GM21717 (cell line): ENCODE measurements around the gene ELMOD3.
"Not testable (repeated sequence)": the region's sequence is repeated elsewhere in the genome, so short reads cannot be mapped to it uniquely, and the experiment has no call there.

Experiments
- ATAC-seq: cut with Tn5 transposase; IDR thresholded peaks from one replicate; pipeline ENCODE4 v1.9.1; 2021; ENCODE audit warnings: mild to moderate bottlenecking, moderate library complexity; ENCODE audit not compliant: unreplicated experiment

ELMOD3 gene

DNA sequence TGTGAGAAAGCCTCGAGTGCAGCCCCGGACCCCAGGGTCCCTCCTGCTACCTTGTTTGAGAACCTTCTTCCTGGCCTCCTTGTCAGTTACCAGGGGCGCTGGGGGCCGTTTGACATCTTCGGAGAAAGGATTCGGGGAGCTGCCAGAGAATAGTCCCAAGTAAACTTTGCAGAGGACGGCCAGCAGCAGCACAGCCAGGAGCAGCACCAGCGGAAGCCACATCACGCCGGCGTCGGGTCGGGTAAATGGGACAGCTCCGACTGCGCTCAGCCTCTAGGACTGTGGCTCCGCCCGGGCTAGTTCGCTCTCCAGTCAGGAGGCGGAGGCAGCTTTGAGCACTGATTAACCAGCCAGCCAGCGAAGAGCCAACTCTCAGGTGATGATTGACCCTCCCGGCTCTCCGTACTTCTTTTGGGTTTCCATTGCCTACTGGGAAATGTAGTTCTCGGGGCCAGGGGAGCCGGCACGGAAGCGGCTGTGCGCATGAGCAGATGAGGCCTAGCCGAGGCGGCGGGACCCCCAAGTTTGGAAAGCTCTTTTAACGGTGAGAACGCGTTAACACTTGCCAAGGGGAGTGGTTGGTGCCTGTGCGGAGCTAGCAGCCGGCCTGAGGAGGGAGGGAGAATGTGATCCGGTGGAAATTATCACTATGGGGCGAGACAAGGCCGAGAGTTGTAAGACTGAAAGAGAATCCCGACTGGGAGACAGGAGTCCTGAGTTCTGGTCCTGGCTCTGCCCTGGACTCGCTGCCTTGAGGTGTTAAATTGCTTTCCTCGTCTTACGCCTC, at the start of gene ELMOD3, which contains the start of gene RETSAT:
Gene ELMOD3, plus strand, starts transcription at position 484 of the 787 bp plus-strand sequence. CDS start 2,430 bp downstream, outside the sequence.
Gene RETSAT, minus strand, starts transcription at position 243 of the 787 bp plus-strand sequence. Its CDS starts 21 bp downstream, at position 222.
- peak; percentile 93 for ATAC-seq

- no peak for ATAC-seq
Measured at GRCh38 chr2:85307527-85307897, 47.1 kb upstream of the ELMOD3 start.

DNA sequence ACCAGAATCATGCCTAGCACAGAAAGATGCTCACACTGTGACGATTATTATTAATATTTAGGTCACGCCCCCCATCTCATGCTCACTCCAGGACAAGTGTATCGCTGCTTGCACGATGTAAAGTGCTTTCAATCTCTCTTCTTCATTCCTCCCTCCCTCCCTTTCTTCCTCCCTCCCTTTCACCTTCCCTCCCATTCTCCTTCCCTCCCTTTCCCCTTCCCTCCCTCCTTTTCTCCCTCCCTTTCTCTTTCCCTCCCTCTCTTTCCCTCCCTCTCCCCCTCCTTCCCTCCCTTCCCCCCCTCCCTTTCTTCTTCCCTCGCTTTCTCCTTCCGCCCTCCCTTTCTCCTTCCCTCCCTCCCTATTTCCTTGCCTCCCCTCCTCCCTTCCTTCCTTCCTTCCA, 46.4 kb upstream of the ELMOD3 start:
- no peak for ATAC-seq

- ATAC-seq = no peak
Measured at GRCh38 chr2:85308896-85309555, 45.5 kb upstream of the ELMOD3 start.

- ATAC-seq = no peak
Measured at GRCh38 chr2:85309699-85310321, 44.8 kb upstream of the ELMOD3 start.

GRCh38 chr2:85310330-85310729, 44.2 kb upstream of the ELMOD3 start:
- no peak for ATAC-seq

- no peak for ATAC-seq
Measured at GRCh38 chr2:85312404-85312803, 42.2 kb upstream of the ELMOD3 start.

GRCh38 chr2:85314884-85315242, 39.7 kb upstream of the ELMOD3 start:
- ATAC-seq = no peak

DNA sequence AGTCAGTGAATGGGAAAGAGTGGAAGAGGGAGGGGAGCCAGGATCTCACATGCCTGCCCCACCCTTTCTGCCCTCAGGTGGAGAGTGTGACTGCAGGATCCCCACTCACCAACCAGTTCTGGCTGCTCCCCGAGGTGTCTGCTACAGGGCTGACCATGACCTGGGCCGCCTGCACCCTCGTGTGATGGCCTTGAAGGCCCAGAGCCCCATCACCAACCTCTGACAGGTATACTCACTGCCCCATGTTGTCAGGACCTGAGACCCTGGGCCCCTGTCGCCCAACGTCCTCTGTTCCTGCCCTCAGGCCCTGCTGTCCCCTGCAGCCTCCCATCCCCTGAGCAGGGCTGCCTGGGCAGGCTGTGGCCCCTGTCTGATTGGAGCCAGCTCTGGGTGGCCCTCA, 38.6 kb upstream of the ELMOD3 start:
- ATAC-seq = not testable (repeated sequence)

GRCh38 chr2:85318222-85319074, 36.1 kb upstream of the ELMOD3 start:
- no peak for ATAC-seq

DNA sequence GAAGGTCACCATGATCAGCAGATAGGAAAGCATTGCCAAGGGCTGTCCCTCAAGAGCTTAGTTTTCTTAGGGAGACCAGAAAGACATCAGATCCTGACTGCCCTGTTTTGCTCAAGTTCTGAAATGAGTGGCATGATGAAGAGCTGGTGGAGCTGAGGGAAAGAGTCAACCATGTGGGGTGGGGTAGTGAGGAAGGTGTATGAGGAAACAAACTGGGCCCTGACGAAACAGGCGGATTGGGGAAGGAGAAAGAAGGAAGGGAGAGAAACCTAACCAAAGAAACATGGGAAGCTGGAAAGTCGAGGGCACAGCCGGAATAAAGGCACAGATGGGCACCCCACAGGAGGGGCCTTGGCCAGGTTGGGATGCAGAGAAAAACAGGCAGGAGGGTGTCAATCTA, 34.8 kb upstream of the ELMOD3 start:
- ATAC-seq = no peak

GRCh38 chr2:85323351-85323987, 31.1 kb upstream of the ELMOD3 start:
- ATAC-seq = no peak

GRCh38 chr2:85323988-85324367, 30.6 kb upstream of the ELMOD3 start:
- not testable (repeated sequence) for ATAC-seq

DNA sequence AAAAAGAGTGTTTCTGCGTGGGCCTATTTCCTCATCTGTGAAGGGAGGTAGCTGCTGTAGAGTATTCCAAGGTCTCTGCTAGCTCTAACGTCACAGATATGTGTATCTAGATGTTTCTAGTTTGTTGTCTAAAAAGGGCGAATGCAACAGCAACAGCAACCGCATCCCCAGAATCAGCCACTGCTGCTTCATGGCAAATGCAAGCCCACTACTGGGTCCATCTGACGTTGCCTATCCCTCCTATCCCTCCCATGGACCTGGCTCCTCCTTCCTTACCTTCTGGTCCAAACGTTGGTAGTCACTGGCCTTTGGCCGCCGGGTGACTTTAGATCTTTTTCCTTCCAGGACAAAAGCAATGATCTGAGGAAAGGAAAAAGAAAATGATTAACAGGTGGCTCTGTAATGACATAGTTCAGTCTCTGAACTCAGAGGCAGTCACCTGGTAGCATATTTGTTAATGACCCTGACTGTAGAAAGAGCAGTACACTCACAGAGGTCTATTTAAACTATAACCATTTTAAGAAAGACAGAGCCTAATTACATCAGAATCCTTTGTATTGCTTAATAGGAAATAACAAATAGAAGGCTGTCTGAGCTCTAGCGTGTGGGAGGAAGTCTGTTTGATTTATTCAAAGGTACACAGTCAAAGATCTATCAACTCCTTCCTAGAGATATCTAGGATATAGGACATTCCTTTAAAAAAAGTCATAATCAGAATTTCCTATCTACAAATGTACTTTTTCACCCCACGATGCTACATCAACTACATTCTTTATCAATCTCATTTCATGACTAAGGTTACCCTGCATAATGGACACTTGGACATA, 29.7 kb upstream of the ELMOD3 start:
- ATAC-seq = no peak

- ATAC-seq = no peak
Measured at GRCh38 chr2:85325466-85325811, 29.1 kb upstream of the ELMOD3 start.

DNA sequence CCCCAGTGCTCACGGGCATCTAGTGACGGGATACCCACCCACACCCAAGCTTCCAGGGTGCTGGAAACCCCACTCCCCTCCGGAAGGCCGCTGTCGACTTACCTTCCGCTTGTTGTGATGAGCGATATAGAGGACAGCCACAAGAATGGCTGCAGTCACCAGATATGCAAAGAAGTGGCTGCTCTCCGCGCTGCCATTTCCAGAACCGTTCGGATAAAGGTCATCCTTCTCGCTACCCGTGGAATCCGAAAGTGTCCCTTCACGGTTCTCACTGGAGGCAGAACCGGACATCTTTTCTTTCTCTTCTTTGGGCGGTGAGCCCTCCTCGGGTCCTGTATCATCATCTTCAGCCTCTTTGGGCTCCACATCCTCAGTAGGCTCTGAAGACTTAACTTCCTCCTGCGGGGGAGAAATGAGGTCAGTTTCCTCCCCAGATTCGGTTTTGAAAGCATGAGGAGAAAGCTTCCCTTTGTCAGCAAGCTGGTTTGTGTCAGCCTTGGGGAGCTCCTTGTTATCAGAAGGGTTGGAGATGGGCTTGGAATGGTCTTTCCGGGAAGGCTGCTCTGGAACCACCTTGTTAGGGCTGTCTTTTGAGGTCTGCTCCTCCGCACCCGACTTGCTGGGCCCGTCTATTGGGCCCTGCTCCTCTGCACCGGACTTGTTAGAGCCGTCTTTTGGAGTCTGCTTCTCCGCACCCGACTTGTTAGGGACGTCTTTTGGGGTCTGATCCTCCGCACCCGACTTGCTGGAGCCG, 28.0 kb upstream of the ELMOD3 start:
- ATAC-seq = peak; percentile 40

GRCh38 chr2:85327160-85327821, 27.3 kb upstream of the ELMOD3 start:
- peak; percentile 27 for ATAC-seq

- peak; percentile 88 for ATAC-seq
Measured at GRCh38 chr2:85327822-85328617, 26.5 kb upstream of the ELMOD3 start, which contains the start of gene TGOLN2. Gene TGOLN2 (minus strand): TSS chr2:85327989. CDS start chr2:85327962, 27 bp downstream.
